ENCODE data around the gene CSRP1.

DNA sequence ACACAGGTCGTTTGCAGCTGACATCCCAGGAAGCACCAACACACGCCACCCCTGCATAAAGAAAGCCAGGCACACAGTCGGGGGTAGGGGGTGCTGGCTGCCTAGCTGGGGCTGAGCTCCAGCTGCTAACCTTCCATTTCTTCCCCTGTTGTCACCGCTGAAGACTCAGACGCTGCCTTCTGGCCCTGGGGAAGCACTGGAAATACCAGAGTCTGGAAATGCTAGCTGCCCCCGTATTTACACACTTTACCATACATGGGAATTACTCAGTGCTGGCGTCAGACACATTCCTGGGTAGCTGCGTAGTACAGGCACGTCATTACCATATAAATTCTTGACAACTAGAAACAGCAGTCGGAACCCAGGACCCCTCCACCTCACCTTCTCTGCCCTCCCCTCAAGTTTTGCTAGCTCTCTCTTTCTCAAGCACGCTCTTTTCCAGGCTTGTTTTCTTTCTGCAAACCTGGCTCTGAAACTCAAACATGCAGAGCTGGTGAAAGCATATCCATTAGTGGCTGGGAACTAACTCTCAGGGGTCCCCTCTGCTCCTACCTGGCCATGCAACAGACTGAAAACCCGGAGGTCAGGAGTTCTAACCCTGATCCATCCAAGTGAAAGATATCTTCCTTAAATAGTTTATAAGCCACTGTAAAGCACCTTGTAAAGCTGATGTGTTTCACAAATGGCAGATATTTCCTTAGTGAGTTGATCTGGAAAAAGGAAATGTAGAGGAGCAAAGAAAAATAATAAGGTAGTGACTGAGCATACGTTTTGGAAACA, 3.3 kb downstream of the CSRP1 start:
- TF ChIP-seq CTCF (IDR thresholded peaks at IDR 0.05) = no peak
- TF ChIP-seq EZH2 (IDR thresholded peaks at IDR 0.05; ENCODE audit: borderline replicate concordance, insufficient read depth, low read depth, low read length, poor library complexity, severe bottlenecking) = no peak
